Measurements from ENCODE around the gene ZSWIM8.

Gene ZSWIM8

DNA sequence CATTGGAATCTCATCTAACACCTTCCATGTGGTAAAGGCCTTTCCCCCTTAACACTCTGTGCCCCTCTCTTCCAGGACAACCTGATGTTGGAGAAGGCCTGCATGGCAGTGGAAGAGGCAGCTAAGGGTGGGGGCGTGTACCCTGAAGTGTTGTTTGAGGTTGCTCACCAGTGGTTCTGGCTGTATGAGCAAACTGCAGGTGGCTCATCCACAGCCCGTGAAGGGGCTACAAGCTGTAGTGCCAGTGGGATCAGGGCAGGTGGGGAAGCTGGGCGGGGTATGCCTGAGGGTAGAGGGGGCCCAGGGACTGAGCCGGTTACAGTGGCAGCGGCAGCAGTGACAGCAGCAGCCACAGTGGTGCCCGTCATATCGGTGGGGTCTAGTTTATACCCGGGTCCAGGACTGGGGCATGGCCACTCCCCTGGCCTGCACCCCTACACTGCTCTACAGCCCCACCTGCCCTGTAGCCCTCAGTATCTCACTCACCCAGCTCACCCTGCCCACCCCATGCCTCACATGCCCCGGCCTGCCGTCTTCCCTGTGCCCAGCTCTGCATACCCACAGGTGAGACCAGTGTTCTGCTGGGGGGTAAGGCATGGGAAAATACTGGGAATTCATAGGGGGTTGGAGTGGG lies 13.6 kb downstream of the ZSWIM8 start:
- DNase-seq = no peak

DNA sequence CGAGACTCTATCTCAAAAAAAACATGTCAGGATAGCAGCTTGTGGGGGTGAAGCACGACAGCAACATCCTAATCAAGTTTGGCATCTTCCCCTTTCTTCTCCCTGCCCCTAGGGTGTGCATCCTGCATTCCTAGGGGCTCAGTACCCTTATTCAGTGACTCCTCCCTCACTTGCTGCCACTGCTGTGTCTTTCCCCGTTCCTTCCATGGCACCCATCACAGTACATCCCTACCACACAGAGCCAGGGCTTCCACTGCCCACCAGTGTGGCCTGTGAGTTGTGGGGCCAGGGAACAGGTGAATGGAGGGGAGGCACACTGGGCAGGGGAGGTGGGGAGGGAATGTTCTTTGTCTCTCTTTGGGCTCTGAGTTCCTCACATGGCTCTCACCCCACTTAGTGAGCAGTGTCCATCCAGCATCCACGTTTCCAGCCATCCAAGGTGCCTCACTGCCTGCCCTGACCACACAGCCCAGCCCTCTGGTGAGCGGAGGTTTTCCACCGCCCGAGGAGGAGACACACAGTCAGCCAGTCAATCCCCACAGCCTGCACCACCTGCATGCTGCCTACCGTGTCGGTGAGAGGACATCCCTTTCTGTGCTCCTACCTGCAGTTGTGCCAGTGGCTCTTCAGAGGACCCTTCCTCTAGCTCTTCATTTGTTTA lies 14.6 kb downstream of the ZSWIM8 start:
- no peak for DNase-seq

DNA sequence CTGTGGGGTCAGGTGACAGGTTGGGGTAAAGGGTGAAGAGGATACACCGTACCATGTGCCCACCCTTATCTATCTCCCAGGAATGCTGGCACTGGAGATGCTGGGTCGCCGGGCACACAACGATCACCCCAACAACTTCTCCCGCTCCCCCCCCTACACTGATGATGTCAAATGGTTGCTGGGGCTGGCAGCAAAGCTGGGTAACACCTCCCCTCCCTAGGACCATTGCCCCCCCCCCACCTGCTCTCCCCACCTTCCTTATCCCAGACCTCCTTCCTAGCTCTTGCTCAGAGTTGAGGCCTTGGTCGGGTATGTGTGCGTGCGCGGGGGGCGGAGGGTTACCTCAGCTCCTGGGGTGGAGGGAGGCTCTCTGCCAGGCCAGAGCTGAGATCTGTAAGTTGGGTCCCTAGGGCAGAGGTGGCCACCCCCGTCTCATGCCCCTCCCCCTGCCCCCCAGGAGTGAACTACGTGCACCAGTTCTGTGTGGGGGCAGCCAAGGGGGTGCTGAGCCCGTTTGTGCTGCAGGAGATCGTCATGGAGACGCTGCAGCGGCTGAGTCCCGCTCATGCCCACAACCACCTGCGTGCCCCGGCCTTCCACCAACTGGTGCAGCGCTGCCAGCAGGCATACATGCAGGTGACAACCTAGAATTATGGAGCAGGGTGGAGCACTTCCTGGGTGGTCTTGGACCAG lies 15.3 kb downstream of the ZSWIM8 start:
- no peak for DNase-seq

DNA sequence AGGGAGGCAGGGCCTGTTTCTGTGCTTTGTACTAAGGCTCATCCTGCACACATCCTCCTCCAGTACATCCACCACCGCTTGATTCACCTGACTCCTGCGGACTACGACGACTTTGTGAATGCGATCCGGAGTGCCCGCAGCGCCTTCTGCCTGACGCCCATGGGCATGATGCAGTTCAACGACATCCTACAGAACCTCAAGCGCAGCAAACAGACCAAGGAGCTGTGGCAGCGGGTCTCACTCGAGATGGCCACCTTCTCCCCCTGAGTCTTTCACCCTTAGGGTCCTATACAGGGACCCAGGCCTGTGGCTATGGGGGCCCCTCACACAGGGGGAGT lies 15.8 kb downstream of the ZSWIM8 start:
- no peak for DNase-seq

DNA sequence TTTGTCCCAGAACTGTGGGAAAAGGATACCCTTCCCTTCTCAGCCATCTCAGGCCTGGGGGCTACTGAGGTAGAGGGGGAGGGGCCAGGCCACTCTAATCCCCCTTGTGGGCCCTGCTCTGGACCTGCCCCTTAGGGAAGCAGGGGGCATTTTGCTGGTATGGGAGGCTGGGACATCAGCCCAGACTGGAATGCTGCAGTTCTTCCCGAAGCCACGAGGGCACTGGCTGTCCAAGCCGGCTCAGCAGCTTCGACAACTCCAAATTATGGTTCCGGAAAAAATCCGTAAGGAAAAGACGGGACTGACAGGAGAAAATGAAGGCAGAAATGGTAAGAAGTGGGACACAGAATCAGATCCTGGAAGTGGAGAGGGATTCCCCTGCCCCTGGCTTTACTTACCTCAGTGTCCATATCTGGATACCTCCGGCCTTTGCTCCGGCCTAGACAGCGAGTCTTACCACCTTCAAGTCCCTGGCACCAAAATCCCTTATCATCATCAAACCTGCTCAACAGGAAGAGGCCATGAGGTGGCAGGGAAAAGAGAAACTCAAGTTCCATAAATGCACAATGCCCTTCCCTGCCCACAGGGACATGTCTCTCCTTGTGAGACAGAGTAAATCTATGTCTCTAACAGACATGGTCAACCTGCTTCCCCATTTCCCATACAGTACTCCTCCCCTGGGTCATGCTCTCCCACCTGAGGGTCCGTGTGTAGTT lies 17.0 kb downstream of the ZSWIM8 start:
- no peak for DNase-seq

DNA sequence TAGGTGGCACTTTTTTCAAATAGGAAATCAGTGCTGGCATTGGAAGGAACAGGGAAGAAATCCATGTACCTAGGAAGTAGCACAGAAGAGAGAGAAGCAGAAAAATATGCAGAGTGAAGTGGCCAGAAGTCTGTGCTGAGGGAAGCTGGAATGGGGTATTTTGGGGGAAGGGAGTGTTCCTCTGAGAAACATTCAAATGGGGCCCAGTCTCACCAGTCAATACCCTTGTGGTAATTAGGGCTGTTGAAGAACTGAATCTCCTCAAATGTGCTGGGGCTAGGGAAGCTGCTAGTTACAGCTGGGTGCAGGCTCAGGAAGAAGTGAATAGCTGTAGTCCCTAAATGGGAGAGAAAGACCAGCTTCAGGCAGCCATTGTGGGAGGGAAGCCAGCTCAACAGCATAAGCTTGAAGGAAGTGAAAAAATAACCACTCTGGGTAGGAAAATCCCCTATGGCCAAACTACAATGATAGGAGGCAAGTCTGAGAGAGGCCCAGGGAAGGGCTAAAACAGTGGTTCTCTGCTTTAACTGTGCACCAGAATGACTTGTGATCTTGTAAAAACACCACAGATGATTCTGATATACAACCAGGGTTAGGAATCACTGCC lies 18.4 kb downstream of the ZSWIM8 start:
- DNase-seq = no peak

DNA sequence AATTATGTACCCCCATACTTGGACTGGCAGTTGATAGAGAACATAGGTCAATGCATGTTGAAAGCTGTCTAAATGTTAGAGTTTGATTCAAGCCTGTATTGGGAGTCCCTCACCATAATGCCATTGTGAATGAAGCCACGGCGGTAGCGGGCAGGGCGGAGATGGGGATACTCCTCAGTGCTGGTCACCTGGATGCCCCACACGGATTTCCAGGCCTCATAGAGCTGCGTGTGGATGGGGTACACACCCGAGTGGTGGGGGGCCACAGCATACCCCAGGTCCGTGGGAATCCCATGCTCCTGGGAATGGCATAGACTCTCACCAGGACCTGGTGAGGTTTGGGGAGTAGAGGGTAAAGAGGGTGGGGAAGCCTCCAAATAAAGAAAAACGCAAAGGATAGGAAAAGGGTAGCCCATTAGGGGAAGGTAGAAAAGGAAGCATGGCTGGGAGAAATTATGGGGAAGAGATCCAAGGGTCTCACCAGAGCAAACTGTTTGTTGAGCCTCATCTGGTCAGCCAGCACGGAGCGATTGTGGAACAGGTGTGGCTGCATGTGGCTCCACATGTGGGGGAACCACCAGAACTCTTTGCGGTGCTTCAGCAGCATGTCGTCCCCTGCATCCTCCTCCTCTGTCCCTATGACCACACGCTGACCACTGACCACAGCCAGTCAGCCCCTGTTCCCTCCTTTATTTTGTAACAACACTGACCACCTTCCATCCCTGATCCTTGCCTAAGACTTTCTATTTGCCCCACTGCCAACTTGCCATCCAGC lies 21.0 kb downstream of the ZSWIM8 start:
- no peak for DNase-seq

DNA sequence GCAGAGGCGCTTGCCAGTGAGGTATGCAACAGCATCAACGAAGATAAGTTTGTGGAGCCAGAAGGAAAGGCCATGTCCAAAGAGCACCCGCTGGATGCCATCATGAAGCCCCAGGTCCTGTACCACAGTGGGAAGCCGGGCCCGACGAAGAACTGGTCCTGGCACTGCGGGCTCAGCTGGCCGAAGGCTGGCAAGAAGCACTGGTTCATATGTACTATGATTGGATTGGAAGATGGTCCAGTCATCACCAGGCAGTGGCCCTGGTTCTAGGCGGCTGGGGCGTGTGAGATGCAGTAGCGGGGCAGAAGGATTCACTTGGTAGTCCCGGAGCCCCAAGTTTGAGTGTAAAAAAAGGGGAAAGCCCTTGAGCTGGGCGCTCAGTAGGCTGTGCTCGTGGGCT lies 22.1 kb downstream of the ZSWIM8 start:
- peak; percentile 11 for DNase-seq

DNA sequence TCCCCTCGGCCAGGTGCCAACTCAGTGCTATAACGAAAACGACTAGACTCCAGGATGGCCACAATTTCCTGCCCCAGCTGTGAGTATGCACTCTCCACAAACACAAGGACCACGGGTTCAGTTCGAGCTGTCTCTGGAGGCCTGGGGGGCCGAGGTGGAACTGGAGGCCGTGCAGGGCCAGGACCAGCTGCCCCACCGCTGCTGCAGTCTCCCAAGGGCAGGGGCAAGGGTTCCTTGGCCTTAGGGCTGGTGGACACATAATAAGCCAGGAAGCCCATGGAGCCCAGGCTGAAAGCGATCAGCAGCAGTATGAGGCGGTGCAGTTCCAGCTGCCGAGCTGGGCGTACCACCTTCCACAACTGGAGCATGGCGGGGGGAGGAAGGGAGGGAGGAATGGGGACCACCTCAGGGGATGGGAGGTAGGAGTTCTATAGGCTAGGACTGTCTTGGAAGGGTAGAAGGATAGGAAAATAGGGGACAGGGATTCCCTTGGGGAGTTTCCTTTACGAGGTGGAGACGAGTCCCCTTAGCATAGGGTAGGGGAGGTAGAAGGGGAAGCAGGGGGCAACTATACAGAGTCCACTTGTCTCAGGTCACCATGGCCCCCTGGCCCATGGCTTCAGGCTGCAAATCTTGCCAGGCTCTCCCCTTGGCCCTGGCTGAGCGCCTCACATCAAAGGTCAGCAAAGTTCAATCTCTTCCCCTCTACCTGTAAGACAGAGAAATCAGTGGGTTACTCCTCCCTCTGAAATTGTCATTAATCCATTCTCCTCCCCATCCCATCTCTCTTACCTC lies 22.8 kb downstream of the ZSWIM8 start:
- peak; percentile 15 for DNase-seq

DNA sequence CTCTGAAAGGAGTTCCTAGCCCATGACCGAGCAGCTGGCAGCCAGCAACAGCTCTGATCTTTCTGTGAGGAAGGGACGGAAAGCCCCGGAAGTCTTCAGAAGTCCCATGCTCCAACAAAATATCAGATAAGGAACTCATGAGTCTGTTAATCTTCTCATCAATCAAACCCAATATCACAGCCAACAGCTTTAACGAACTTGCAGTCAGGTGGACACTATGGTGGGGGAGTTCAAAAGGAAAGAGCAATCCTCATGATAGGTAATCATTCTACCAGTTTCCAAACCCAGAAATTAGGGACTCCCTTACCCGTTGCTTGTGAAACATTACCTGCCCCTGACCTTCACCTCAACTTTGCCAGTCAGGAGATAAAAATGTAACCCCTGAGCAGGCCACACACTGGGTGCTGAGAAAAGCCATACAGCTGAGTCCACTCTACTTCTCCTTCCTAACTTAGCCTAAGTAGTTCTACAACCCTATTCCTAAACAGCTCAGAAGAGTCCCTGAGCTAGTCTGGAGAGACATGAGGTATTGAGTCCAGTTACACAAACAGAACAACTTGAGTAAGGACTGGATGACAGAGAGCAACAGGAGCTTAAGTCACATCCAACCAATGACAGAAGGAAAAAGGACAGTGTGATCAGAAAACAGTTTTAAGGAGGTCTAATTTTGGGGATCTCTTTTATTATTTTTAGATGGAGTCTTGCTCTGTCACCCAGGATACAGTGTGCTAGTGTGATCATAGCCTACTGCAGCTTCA lies 23.8 kb downstream of the ZSWIM8 start:
- DNase-seq = no peak

DNA sequence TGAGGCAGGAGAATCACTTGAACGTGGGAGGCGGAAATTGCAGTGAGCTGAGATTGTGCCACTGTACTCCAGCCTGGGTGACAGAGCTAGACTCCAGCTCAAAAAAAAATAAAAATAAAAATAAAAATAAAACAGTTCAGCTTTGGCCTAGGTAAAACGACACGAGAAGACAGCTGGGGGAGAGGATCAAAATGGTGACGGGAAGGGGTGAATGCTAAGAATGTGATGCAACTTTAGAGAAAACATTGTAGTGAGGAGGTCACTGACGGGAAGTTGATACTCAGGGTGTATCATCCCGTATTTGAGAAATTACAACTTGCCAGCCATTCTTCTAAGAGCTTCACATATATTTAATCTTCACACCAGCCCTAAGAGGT lies 24.9 kb downstream of the ZSWIM8 start:
- DNase-seq = no peak

DNA sequence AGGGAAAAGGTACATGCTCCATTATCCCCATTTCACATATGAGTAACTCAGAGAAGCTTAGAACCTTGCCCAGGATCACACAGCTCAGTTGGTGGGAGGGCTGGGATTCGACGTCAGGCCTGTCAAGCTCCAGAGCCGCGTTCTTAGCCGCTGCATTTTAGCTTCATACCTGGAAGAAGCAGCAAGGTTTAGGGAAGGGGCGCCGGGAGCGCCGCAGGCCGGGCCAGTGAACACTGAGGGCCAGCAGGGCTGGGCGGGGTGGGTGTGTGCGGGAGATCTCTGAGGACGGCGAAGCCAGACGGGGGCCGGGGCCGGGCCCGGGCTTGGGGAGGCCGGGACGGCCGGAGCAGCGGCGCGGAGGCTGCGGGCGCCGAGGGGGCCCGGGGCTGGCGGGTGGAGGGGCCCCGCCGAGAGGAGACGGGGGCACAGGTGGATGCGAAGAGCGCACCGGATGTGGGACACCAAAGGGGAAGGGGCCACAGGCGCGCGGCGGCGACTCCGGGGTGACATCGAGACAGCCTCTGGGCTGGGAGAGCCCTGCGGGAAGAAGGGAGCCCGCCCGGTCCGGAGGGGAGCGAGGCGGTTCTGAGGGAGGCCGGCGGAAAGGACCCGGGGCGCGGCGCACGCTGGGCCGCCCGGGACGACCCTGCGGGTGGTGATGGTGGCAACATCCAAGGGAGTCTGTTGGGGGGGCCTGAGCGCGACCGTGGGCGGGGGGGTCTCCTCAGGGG lies 25.5 kb downstream of the ZSWIM8 start:
- DNase-seq = peak; percentile 44

DNA sequence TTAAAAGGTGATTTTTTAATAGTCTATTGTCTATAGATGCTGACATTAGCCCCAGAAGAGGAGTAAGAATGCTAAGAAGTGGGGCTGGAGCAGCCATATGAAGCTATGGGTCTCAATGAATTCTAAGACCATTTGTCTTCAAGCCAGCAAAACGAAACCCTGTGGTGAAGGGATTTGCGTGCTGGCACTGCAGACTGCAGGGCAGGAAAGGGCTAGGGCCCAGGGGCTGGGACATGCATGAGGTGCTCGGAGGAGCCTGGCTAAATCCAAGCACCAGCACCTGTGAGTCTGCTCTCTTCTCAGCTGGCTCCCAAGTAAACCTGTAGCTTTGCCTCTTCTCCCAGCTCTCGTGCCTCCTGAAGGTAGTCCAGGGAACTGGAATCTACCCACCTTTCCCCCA lies 27.3 kb downstream of the ZSWIM8 start:
- DNase-seq = no peak

DNA sequence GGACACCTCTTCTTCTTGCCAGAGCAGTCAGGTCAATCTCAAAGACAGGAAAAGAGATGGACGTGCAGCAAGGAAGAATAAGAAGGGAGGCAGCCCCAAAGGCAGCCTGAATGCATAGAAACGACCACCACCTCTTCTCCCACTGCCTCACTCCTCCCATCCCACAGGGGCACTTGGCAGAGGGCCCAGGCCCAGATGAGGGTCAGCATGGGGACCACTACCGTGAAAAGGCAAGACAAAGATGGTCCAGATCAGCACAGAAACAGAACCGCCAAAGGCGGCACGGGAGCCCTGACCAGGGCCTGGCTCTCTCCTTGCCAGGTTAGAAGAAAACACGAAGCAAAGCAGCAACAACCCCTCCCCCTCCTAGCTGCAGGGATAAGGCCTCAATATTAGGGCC lies 27.9 kb downstream of the ZSWIM8 start:
- DNase-seq = no peak

DNA sequence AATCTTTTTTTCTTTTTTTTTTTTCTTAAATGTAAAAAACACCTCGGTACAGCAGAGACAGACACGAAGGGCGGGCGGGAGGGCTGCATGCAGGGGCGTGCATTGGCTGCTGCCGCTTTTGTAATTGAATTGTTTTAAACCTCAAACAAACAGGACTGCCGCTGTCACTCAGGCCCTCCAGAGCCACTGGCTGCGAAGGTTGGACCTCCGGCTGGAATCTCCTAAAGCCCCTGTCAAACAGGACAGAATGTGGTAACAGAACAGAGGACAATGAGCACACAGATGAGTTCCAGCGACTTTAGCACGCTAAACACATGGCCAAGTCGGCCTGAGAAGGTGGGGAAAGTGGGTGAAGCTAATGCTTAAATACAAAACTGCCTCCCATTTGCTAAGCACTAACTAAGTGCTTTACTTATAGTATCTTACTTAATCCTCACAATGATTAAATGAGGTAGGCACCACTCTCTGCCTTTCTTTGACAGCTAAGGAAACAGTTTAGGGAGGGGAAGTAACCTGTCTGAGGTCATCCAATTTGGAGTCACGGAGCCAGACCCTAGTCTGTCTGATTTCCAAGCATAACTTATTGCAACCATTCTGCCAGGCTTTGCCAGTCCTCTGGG lies 29.0 kb downstream of the ZSWIM8 start:
- no peak for DNase-seq

DNA sequence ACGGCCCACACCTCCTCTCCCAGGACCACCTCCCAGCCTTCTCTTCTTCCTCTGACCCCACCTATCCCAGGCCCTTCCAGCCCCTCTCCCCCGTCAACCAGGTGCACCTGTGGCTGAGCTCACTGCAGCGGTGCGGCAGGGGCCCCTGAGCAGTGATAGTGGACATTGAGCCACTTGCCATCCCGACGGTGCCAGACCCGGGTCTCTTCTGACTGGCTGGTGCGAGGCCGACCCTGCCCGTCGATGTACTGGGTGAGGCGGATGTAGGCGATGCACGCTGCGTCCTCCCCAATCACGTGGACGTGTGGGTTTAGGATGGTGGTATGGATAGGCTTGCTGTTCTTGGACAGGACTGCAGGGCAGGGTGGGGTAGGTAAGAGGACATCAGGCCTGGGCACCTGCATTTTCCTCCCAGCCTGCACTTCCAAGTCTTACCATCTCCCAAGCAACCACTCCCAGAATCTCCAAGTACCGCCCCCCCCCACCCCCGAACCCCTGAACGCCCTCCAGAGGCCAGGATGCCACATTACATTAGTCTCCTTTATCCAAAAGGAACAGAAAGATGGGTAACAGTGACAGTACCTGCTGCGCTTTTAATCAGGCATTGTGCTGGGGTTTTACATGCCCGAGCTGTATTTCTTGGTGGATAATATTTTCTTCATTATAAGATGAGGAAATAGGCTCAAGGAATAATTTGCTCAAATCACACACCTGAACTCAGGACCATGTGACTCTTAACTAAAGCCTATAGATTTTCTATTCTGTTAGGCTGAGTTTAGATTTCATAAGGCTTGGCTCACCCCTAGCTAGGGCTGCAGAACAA lies 29.7 kb downstream of the ZSWIM8 start:
- DNase-seq = no peak

DNA sequence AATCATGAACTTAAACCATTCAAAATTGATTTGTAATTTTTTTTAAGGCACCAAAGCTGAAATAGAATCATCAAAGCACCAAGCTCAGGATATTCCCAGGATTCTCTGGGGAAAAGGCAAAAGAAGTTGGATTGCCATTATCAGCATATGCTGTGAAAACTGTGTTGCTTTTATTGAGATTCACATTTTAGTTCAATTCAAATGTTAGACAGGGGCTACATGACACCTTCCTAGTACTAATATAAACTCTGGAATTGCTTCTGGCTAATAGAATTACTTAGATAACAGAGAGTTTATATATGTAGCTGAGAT lies 30.3 kb downstream of the ZSWIM8 start:
- DNase-seq = no peak

DNA sequence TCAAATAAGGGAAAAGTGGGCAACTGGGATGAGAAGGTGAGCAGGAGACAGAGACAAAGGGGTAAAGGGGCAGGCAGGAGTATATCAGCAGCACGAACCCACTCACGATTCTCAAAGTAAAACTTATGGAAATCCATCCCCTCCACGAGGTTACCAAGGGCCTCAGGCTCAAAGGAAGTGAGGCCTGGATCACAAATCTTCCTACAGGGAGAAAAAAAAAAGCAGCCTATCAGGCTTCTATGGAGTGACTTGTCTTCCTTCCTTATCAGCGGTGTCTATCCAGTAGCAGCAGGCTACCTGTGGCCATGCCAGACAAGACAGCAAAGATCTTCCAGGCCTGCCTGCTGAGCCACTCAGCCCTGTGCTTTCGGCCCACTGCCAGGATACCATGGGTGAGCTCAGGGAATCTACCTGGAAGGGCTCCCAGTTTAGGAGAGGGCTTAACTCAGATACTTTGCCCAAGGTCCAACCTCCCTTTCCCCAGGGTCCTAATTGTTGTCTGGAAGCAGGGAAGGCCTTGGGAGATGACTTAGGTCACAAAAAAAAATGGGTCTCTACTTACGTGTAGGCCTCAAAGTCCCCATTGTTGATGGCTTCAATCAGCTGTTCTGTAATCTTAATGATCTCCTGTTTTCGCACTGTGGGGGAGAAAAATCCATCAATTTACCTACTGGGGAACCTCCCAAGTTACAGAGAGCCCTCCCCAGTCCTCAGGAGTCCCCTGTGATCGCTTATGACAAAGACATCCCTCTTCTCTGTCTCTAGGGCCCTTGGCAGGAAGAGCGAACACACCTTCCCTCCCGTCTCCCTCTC lies 31.7 kb downstream of the ZSWIM8 start:
- no peak for DNase-seq

Data from right hindlimb (tissue), 1 donor.